Astrocyte (in vitro differentiated cells and primary cell): Measurements from ENCODE around the gene MPP3.

ENCODE experiments used
- CTCF ChIP-seq: IDR thresholded peaks from 2 replicates; pipeline ENCODE4 v1.5.1; 2011; ENCODE audit warnings: low read depth, mild to moderate bottlenecking, inconsistent platforms, low read length, moderate library complexity; ENCODE audit not compliant: insufficient read depth
- EZH2 ChIP-seq: IDR thresholded peaks from 2 replicates; pipeline ENCODE4 v1.6.1; 2012; ENCODE audit warnings: mild to moderate bottlenecking, low read length, inconsistent platforms; ENCODE audit not compliant: insufficient read depth

DNA sequence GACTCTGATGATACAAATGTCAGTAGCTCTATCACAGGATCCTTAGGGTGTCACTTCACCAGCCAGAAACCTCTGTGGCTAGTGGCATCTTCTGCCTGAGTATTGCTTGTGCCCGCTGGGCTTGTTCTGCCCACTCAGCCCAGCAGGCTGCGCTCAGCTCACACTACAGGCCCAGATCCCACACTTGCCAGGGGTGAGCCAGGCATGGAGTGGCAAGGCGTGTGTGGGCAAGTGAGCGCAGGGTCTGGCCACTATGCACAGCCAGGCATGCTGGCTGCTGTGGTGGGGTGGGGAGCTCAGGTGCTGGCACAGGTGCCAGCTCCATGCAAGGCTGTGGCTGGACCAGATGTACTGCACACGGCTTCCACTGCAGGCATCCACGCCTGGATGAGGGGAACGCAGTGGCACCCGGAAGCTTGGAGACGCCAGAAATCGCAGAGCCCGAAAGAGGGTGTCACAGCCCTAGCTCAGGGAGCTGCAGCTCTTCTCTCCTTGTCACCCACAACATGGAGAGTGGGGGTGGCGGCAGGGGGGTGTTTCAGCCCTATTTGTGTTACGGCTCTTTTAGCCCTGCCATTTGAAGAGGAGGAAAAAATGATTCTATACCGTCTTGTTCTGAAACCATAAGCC, 42.5 kb downstream of the MPP3 start:
- TF ChIP-seq CTCF (no peak), EZH2 (no peak)
